Natural killer cell (primary cell): Measurements from ENCODE around the gene MVK. TPM values are rescaled to one million over a fixed set of nuclear protein-coding genes. Genes with fewer than 3 reads are reported as not detected.

Source experiments
- ATAC-seq, 3 donors: fragments of 150-1000 bp in 2 of 3; fragments of 200-7000 bp in 1 of 3; cut with Tn5 transposase; 1 replicate in 1 of 3; 2 replicates in 2 of 3; pipeline ENCODE4 v1.10.0; 2021; ENCODE audit warnings: mild to moderate bottlenecking in 2 of 3, moderate library complexity in 2 of 3
- DNase-seq, 2 donors: peaks; one replicate each; pipeline versions ENCODE4 v3.0.0 to v3.0.0-alpha.2; 2013 to 2021; ENCODE audit warnings: mixed read lengths in 1 of 2
- H3K27ac ChIP-seq: one replicate; pipeline ENCODE4 v1.5.1; 2013; ENCODE audit warnings: mild to moderate bottlenecking, low read length
- H3K27me3 ChIP-seq: one replicate; pipeline ENCODE4 v1.6.1; 2013; ENCODE audit warnings: low read length; ENCODE audit not compliant: control insufficient read depth, insufficient read depth
- H3K36me3 ChIP-seq: one replicate; pipeline ENCODE4 v1.6.1; 2013; ENCODE audit warnings: low read length; ENCODE audit not compliant: control insufficient read depth, insufficient read depth
- H3K4me1 ChIP-seq: one replicate; pipeline ENCODE4 v1.6.1; 2013; ENCODE audit warnings: low read length; ENCODE audit not compliant: control insufficient read depth, insufficient read depth
- H3K4me3 ChIP-seq: one replicate; pipeline ENCODE4 v1.5.1; 2013; ENCODE audit warnings: low read length
- H3K9me3 ChIP-seq: one replicate; pipeline ENCODE4 v1.6.1; 2013; ENCODE audit warnings: low read length; ENCODE audit not compliant: control insufficient read depth, insufficient read depth
- H3K27ac Mint-ChIP-seq, 2 donors: one replicate each; pipeline ENCODE4 v1.8.0; 2022; ENCODE audit warnings: mild to moderate bottlenecking in 2 of 2, mixed read lengths in 2 of 2, moderate library complexity in 1 of 2
- H3K27me3 Mint-ChIP-seq, 2 donors: one replicate each; pipeline ENCODE4 v1.8.0; 2022; ENCODE audit warnings: low read depth in 2 of 2, mixed read lengths in 2 of 2
- H3K36me3 Mint-ChIP-seq: one replicate; pipeline ENCODE4 v1.8.0; 2022; ENCODE audit warnings: mixed read lengths
- H3K4me1 Mint-ChIP-seq, 2 donors: one replicate each; pipeline ENCODE4 v1.8.0; 2022; ENCODE audit warnings: mixed read lengths in 2 of 2
- H3K4me3 Mint-ChIP-seq: one replicate; pipeline ENCODE4 v1.8.0; 2022; ENCODE audit warnings: mild to moderate bottlenecking, moderate library complexity, mixed read lengths
- H3K9me3 Mint-ChIP-seq, 2 donors: one replicate each; pipeline ENCODE4 v1.8.0; 2022; ENCODE audit warnings: mixed read lengths in 2 of 2
- WGBS: methylation state at CpG from one replicate; pipeline ENCODE4 v1.1.7; 2013; ENCODE audit warnings: missing lambda C conversion rate; ENCODE audit not compliant: insufficient coverage; 5-methylcytosine and 5-hydroxymethylcytosine counted together
- intact Hi-C: fragments of 100-400 bp; cut with micrococcal nuclease; formaldehyde crosslinking; loops from one replicate; pipeline ENCODE4 v1.14.2; 2022
- total RNA-seq, 4 donors: library from RNA; stranded (reverse); fragments of 120-200 nt in 1 of 4; gene quantifications; one replicate each; pipeline versions ENCODE4 v1.2.3 to v1.2.4, GENCODE V29; 2013 to 2022
- TF ChIP-seq, protein P1 (sequence below): fragments of 200-600 bp; IDR thresholded peaks from one replicate; pipeline ENCODE4 v1.8.0; 2022; ENCODE audit warnings: antibody characterized with exemption

MVK gene
- total RNA-seq: 10 to 100 TPM in 2 of 3 donors, 1 to 10 TPM in 1; 9.4 to 16.6 (median 16.2) TPM
- 10.1 TPM for total RNA-seq (2013)

DNA sequence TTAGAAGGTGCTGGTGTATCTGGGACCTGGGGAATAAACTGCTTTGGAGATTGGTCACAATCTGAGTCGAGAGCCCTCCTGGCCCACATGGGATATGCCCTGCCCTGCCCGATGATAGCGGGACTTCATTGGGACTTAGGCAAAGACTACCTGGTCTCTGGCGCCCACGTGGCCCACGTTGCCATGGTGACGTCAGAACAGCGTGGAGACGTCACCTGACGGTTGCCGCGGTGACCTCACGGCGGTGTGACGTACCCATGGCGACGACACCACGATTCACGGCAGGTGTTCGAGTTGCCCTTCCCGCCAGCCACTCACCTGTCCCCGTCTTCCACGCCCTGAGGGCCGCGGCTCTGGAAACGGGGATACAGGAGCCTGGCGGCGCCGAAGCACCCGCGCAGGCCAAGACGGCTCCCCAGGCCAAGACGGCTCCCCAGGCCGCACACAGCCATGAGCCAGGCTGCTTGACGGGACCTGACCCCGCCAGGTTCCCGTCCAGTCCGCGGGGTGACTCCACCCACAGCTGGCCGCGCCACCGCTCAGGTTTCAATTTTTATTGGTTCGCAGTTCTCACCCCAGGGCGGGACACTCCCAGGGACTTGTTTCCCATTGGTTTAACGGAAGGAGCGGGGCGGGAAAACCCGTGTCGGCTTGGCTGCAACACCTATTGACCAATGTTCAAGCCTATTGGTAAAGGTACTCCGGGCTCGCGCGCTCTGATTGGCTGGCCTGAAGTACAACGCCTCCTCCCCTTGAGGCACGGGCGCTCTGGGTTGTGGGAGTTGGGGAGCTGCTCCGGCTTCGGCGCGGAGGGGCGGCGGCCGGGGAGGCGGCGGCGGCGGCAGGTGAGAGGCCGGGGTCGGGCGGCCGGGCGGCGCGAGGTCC, at the start of gene MVK, which contains the start of gene MMAB:
Gene MVK (plus strand): TSS at position 766 of the 885 bp plus-strand sequence. CDS start 1,029 bp downstream, outside the sequence.
Gene MMAB (minus strand): TSS at position 476 of the 885 bp plus-strand sequence. CDS start 24 bp downstream, at position 452.
- no peaks in the 10 kb centered on the region for H3K36me3 Mint-ChIP-seq
- no peaks in the 10 kb centered on the region for H3K27me3 Mint-ChIP-seq
- Histone ChIP-seq H3K4me1 (peaks cover 21% of the 10 kb centered on the region), H3K9me3 (no peaks in the 10 kb centered on the region), H3K27me3 (no peaks in the 10 kb centered on the region), H3K36me3 (peaks cover 7% of the 10 kb centered on the region), H3K27ac (peak within 1 kb of the TSS; percentile 88), H3K4me3 (peak within 1 kb of the TSS; percentile 63)
- H3K4me3 Mint-ChIP-seq: peak within 1 kb of the TSS; percentile 95
- peak; percentile 97 to 99 for DNase-seq
- no peaks in the 10 kb centered on the region for H3K9me3 Mint-ChIP-seq
- peak within 1 kb of the TSS; percentile 96 to 99 for H3K27ac Mint-ChIP-seq
- under 1% methylated on average over 74 of the region's 74 CpGs for WGBS
- H3K4me1 Mint-ChIP-seq: peaks cover 27 to 29% of the 10 kb centered on the region in 2 donors
- TF ChIP-seq, protein P1, sequence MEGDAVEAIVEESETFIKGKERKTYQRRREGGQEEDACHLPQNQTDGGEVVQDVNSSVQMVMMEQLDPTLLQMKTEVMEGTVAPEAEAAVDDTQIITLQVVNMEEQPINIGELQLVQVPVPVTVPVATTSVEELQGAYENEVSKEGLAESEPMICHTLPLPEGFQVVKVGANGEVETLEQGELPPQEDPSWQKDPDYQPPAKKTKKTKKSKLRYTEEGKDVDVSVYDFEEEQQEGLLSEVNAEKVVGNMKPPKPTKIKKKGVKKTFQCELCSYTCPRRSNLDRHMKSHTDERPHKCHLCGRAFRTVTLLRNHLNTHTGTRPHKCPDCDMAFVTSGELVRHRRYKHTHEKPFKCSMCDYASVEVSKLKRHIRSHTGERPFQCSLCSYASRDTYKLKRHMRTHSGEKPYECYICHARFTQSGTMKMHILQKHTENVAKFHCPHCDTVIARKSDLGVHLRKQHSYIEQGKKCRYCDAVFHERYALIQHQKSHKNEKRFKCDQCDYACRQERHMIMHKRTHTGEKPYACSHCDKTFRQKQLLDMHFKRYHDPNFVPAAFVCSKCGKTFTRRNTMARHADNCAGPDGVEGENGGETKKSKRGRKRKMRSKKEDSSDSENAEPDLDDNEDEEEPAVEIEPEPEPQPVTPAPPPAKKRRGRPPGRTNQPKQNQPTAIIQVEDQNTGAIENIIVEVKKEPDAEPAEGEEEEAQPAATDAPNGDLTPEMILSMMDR: no peak
- intact Hi-C loops: loop anchor here (2.0 to 5.0 kb wide), 2 partner anchors 140 to 424 kb away; partner anchors contain the start of genes ANKRD13A, FAM222A and GIT2
- ATAC-seq: peak; percentile 88 to 95 (median 94)

DNA sequence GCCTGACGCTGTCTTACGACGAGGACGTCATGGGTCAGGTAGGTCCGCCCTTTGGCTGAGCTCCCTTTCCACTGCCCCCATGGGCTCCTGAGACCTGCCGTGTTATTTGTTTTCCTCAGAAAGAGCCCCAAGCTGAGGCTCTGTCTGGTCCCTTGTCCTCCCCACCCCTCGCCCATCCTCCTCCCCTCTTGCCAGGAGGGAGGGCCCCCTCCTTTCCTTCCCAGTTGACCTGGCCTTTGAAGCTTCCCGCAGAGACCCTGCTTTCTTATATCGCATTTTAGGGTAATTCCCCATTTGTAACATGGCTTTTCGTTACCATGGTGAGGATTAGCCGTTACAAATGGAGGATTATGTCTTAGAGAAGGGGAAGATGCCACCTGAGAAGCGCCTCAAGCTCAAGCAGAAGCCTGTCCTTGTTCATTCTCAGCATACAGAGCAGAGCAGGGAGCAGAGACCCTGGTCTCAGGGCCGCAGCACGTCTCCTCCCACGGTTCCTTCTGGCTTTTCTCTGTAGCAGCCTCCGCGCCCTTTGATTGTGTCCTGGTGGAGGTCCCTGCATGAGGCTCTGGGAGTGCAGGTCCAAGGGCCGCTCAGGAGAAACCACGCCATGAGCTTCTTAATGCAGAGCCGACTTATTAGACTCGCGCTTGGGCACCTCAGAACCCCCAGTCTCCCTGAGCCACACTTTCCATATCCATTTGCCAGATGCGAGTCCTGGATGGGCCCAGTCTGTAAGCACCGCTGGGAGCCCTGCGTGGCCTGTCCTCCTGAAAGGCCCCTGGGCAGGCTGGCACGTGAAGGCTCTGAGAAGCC, 48.9 kb upstream of the MVK start:
- intact Hi-C loops: no loop called here
- Histone ChIP-seq H3K27me3 (no peaks in the 10 kb centered on the region), H3K4me3 (no peak overlapping the region), H3K36me3 (peaks cover 63% of the 10 kb centered on the region), H3K4me1 (no peaks in the 10 kb centered on the region), H3K9me3 (no peaks in the 10 kb centered on the region), H3K27ac (no peak overlapping the region)
- 92% methylated on average over 26 of the region's 26 CpGs for WGBS
- no peaks in the 10 kb centered on the region for H3K27me3 Mint-ChIP-seq
- DNase-seq (no peak), ATAC-seq (no peak)
- no peaks in the 10 kb centered on the region for H3K4me1 Mint-ChIP-seq
- H3K9me3 Mint-ChIP-seq: no peaks in the 10 kb centered on the region
- TF ChIP-seq, protein P1: no peak
- peaks cover 17% of the 10 kb centered on the region for H3K36me3 Mint-ChIP-seq
- H3K27ac Mint-ChIP-seq: no peak overlapping the region
- no peak overlapping the region for H3K4me3 Mint-ChIP-seq

DNA sequence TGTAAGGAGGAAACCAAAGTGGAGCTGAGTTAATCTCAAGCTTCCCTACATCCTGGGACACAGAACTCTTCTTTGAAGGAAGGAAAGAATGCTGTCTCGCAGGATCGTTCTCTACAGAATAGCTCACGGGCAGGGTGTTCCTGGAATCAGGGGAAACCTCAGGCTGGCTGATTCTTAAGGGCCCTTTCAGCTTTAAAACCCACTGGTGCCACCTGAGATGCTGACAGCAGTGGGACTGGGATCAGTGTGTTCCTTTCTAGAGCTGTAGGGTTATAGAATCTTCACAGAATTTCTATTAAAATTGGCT, 48.4 kb upstream of the MVK start:
- 96% methylated on average over 3 of the region's 3 CpGs for WGBS
- Histone ChIP-seq H3K4me1 (no peaks in the 10 kb centered on the region), H3K4me3 (no peak overlapping the region), H3K36me3 (peaks cover 63% of the 10 kb centered on the region), H3K27me3 (no peaks in the 10 kb centered on the region), H3K27ac (no peak overlapping the region), H3K9me3 (no peaks in the 10 kb centered on the region)
- intact Hi-C loops: no loop called here
- no peak for DNase-seq
- no peak for ATAC-seq
- Mint-ChIP-seq H3K27ac (no peak overlapping the region), H3K36me3 (peaks cover 17% of the 10 kb centered on the region), H3K9me3 (no peaks in the 10 kb centered on the region), H3K4me3 (no peak overlapping the region), H3K27me3 (no peaks in the 10 kb centered on the region), H3K4me1 (no peaks in the 10 kb centered on the region)
- TF ChIP-seq, protein P1: no peak
